Right lobe of liver (tissue), 6 donors: Measurements from ENCODE around the gene CNEP1R1. TPM values are rescaled to one million over a fixed set of nuclear protein-coding genes. Genes with fewer than 3 reads are reported as not detected.
A peak's percentile ranks its signal among the peaks of the same experiment; 100 is the strongest.

ENCODE experiments used
- ATAC-seq, 4 donors: fragments of 200-7000 bp; cut with Tn5 transposase; one replicate each; pipeline ENCODE4 v1.9.1; 2020; ENCODE audit warnings: mild to moderate bottlenecking in 4 of 4, moderate library complexity in 4 of 4
- DNase-seq, 3 donors: peaks; one replicate each; pipeline ENCODE4 v3.0.0-alpha.2; 2020
- H3K27ac ChIP-seq, 3 donors: fragments of 200-600 bp; one replicate each; pipeline ENCODE4 v1.8.0; 2022
- H3K27me3 ChIP-seq, 2 donors: fragments of 200-600 bp; one replicate each; pipeline ENCODE4 v1.8.0; 2022
- H3K36me3 ChIP-seq, 4 donors: fragments of 200-600 bp; sonication (generic) in 1 of 4; one replicate each; pipeline versions ENCODE4 v1.5.1 to v1.8.0; 2017 to 2022; ENCODE audit warnings: control low read depth in 1 of 4
- H3K4me1 ChIP-seq, 4 donors: fragments of 200-600 bp; sonication (generic) in 1 of 4; one replicate each; pipeline versions ENCODE4 v1.5.1 to v1.8.0; 2017 to 2022; ENCODE audit warnings: control low read depth in 1 of 4
- H3K4me3 ChIP-seq, 3 donors: fragments of 200-600 bp; one replicate each; pipeline ENCODE4 v1.8.0; 2022
- H3K9me3 ChIP-seq, 4 donors: fragments of 200-600 bp; sonication (generic) in 1 of 4; one replicate each; pipeline versions ENCODE4 v1.5.1 to v1.8.0; 2017 to 2022; ENCODE audit warnings: control low read depth in 1 of 4
- CTCF ChIP-seq, 4 donors: fragments of 200-600 bp in 3 of 4; fragments of 450-650 bp in 1 of 4; IDR thresholded peaks; one replicate each; pipeline versions ENCODE4 v1.5.1 to v1.8.0; 2016 to 2022; ENCODE audit warnings: antibody characterized with exemption in 4 of 4, mild to moderate bottlenecking in 2 of 4
- POLR2A ChIP-seq: fragments of 450-650 bp; IDR thresholded peaks from one replicate; pipeline ENCODE4 v1.6.1; 2017; ENCODE audit warnings: antibody characterized with exemption, mild to moderate bottlenecking
- whole genome bisulfite sequencing: methylation state at CpG from one replicate; pipeline ENCODE4 v1.1.6; 2018; ENCODE audit warnings: low coverage, low lambda C conversion rate; ENCODE audit not compliant: insufficient coverage; ENCODE audit errors: missing lambda C conversion rate; 5-methylcytosine and 5-hydroxymethylcytosine counted together
- intact Hi-C, 2 donors: fragments of 100-400 bp; cut with DNase I; formaldehyde crosslinking; loops; one replicate each; pipeline versions ENCODE4 v1.11.2 to v1.14.1; 2022
- long read RNA-seq: library from polyadenylated mRNA; unstranded; transcript quantifications from one replicate; pipeline ENCODE4 v2.0.0, GENCODE V29; 2019
- total RNA-seq, 6 experiments: library from RNA; depleted of rRNA in 2 of 6; stranded (reverse); fragments of >200 nt in 2 of 6; fragmentation: NEBNext Ultra II Directional in 3 of 6; extraction: Animal tissue kit (Norgen Biotek cat#: 25700) in 3 of 6; gene quantifications; one replicate each; pipeline versions ENCODE4 v1.1.0 to v1.2.4, GENCODE V29; 2016 to 2023
- donor health status: DM: no; HTN: yes; CAD: no.
- donor health status: DM: no; HTN: no; CAD: no.
- donor health status: DM: no; HTN: no; CAD: no.
- donor health status: DM: no; HTN: yes; CAD: no.
- donor health status: DM: no; HTN: yes; CAD: no.

CNEP1R1 gene
- total RNA-seq: 1 to 10 TPM; 6.0 to 9.6 (median 7.5) TPM
- long read RNA-seq, partial matches to known transcripts: 0 of 2 reads
- long read RNA-seq, other reads (novel, unspliced or antisense): 0 of 2 reads

- TF ChIP-seq CTCF (IDR thresholded peaks at IDR 0.05): peak; percentile 98 to 100 (median 100)
- TF ChIP-seq POLR2A: peak; percentile 68
- DNase-seq (peak; percentile 93 to 96 (median 96)), ATAC-seq (peak; percentile 99 to 100 (median 100))
- Histone ChIP-seq H3K4me1 (peaks cover 0 to 9% (median 0%) of the 10 kb centered on the region in 4 donors), H3K27me3 (no peaks in the 10 kb centered on the region), H3K4me3 (peak within 1 kb of the TSS; percentile 89 to 100 (median 99)), H3K36me3 (peaks cover 0 to 5% (median 0%) of the 10 kb centered on the region in 4 donors), H3K27ac (peak within 1 kb of the TSS; percentile 56 to 84 (median 82)), H3K9me3 (no peaks in the 10 kb centered on the region)
- intact Hi-C loops: loop anchor here in 1 of 2 donors (10.0 kb wide), 1 partner anchor 190 kb away; no protein-coding TSS in a partner anchor
- WGBS: 3% methylated on average over 20 of the region's 65 CpGs
Measured at GRCh38 chr16:50024684-50025536, at the start of gene CNEP1R1. TSS of gene CNEP1R1 (plus strand) at chr16:50025225. CDS start at chr16:50025316, 91 bp downstream.

- Histone ChIP-seq H3K4me3 (no peak overlapping the region), H3K27ac (no peak overlapping the region), H3K36me3 (no peaks in the 10 kb centered on the region), H3K4me1 (no peaks in the 10 kb centered on the region), H3K9me3 (no peaks in the 10 kb centered on the region), H3K27me3 (no peaks in the 10 kb centered on the region)
- ATAC-seq (no peak), DNase-seq (no peak)
- TF ChIP-seq POLR2A (no peak), CTCF (IDR thresholded peaks at IDR 0.05) (no peak)
- intact Hi-C loops: no loop called here
Measured at GRCh38 chr16:49977427-49977826, 47.6 kb upstream of the CNEP1R1 start.

- Histone ChIP-seq H3K4me3 (no peak overlapping the region), H3K27ac (no peak overlapping the region), H3K9me3 (no peaks in the 10 kb centered on the region), H3K36me3 (no peaks in the 10 kb centered on the region), H3K4me1 (no peaks in the 10 kb centered on the region), H3K27me3 (no peaks in the 10 kb centered on the region)
- ATAC-seq: no peak
- DNase-seq: no peak
- TF ChIP-seq CTCF (IDR thresholded peaks at IDR 0.05) (no peak), POLR2A (no peak)
- WGBS: 87% methylated on average over 6 of the region's 6 CpGs
- intact Hi-C loops: no loop called here
Measured at GRCh38 chr16:49978569-49979326, 46.3 kb upstream of the CNEP1R1 start.

- DNase-seq (no peak), ATAC-seq (no peak)
- intact Hi-C loops: no loop called here
- Histone ChIP-seq H3K27ac (no peak overlapping the region), H3K4me1 (no peaks in the 10 kb centered on the region), H3K36me3 (no peaks in the 10 kb centered on the region), H3K4me3 (no peak overlapping the region), H3K9me3 (no peaks in the 10 kb centered on the region), H3K27me3 (no peaks in the 10 kb centered on the region)
- TF ChIP-seq CTCF (IDR thresholded peaks at IDR 0.05): no peak
- no peak for TF ChIP-seq POLR2A
- WGBS: 42% methylated on average over 3 of the region's 3 CpGs
Measured at GRCh38 chr16:49980166-49980565, 44.9 kb upstream of the CNEP1R1 start.
